OCI-LY1 (cell line): ENCODE results near the gene OR51E1.

Experiments
- H2AFZ ChIP-seq: fragments of 200-600 bp; sonication (generic), shearing (Covaris generic); 2 replicates; pipeline ENCODE4 v1.6.0; 2014; ENCODE audit warnings: antibody characterized with exemption, mild to moderate bottlenecking, low read length
- H3F3A ChIP-seq: fragments of 200-600 bp; sonication (generic), shearing (Covaris generic); 2 replicates; pipeline ENCODE4 v1.6.0; 2014; ENCODE audit warnings: mild to moderate bottlenecking, antibody characterized with exemption, low read length, moderate library complexity; ENCODE audit not compliant: insufficient read depth
- H3K27ac ChIP-seq: fragments of 200-600 bp; sonication (generic); 2 replicates; pipeline ENCODE4 v1.5.1; 2014; ENCODE audit warnings: low read length, mixed run types, mild to moderate bottlenecking, low read depth; ENCODE audit not compliant: poor library complexity, severe bottlenecking
- H3K27me3 ChIP-seq: fragments of 200-600 bp; sonication (generic); 2 replicates; pipeline ENCODE4 v1.6.0; 2014; ENCODE audit warnings: antibody characterized with exemption, mild to moderate bottlenecking, low read length, moderate library complexity; ENCODE audit not compliant: insufficient read depth
- H3K36me3 ChIP-seq: fragments of 200-600 bp; sonication (generic); 2 replicates; pipeline ENCODE4 v1.6.1; 2014; ENCODE audit warnings: mild to moderate bottlenecking, antibody characterized with exemption, low read length, moderate library complexity, mixed read lengths; ENCODE audit not compliant: insufficient read depth
- H3K4me1 ChIP-seq: fragments of 200-600 bp; sonication (generic); 2 replicates; pipeline ENCODE4 v1.5.1; 2014; ENCODE audit warnings: mild to moderate bottlenecking, low read length, moderate library complexity; ENCODE audit not compliant: insufficient read depth, severe bottlenecking
- H3K4me2 ChIP-seq: fragments of 200-600 bp; sonication (generic), shearing (Covaris generic); 2 replicates; pipeline ENCODE4 v1.6.1; 2014; ENCODE audit warnings: low read length
- H3K4me3 ChIP-seq: fragments of 200-600 bp; sonication (generic); 2 replicates; pipeline ENCODE4 v1.5.1; 2014; ENCODE audit warnings: low read length, low read depth, mild to moderate bottlenecking, mixed read lengths; ENCODE audit not compliant: poor library complexity, severe bottlenecking
- H3K79me2 ChIP-seq: fragments of 200-600 bp; shearing (Covaris generic); 2 replicates; pipeline ENCODE4 v1.6.1; 2016; ENCODE audit warnings: mixed run types, low read length, mixed read lengths; ENCODE audit not compliant: insufficient read depth
- H3K9ac ChIP-seq: fragments of 200-600 bp; sonication (generic), shearing (Covaris generic); 2 replicates; pipeline ENCODE4 v1.6.1; 2014; ENCODE audit warnings: mild to moderate bottlenecking, low read length, mixed read lengths
- H3K9me2 ChIP-seq: fragments of 200-600 bp; sonication (generic), shearing (Covaris generic); 2 replicates; pipeline ENCODE4 v1.6.1; 2014; ENCODE audit warnings: low read depth, mild to moderate bottlenecking, low read length, mixed read lengths
- H3K9me3 ChIP-seq: fragments of 200-600 bp; shearing (Covaris generic); 2 replicates; pipeline ENCODE4 v1.6.1; 2014; ENCODE audit warnings: low read length, mixed read lengths
- H4K20me1 ChIP-seq: fragments of 200-600 bp; sonication (generic), shearing (Covaris generic); 2 replicates; pipeline ENCODE4 v1.6.0; 2016; ENCODE audit warnings: mild to moderate bottlenecking, low read length; ENCODE audit not compliant: insufficient read depth
- EZH2 ChIP-seq: fragments of 200-600 bp; sonication (generic), shearing (Covaris generic); IDR thresholded peaks from 2 replicates; pipeline ENCODE4 v1.8.0; 2017; ENCODE audit warnings: borderline replicate concordance, mixed run types, mild to moderate bottlenecking, antibody characterized with exemption, low read length, moderate library complexity, mixed read lengths
- TF ChIP-seq, protein P1 (sequence below): fragments of 200-600 bp; sonication (generic), shearing (Covaris generic); IDR thresholded peaks from 2 replicates; pipeline ENCODE4 v1.5.1; 2017; ENCODE audit warnings: mild to moderate bottlenecking, antibody characterized with exemption, low read length, moderate library complexity, mixed read lengths

OR51E1 gene

DNA sequence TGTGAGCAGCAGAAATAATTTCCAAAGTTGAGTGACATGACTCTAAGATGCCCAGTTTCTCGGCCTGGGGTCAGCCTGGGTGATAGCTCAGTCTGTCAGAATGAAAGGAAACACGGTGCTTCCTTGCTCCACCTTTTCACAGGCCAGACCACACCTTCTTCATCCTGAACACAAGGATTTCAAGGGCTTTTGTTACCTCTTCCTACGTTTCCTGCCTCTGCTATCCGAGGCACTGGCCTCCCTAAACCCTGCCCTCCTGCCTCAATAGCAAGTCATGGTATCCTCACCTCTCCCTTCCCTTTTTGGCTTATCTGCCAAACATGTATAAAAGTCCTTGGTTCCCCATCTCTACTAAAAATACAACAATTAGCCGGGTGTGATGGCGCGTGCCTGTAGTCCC is 1.7 kb upstream of the OR51E1 start:
- H3K9me2 ChIP-seq: no peaks in the 10 kb centered on the region
- H3K4me2 ChIP-seq: no peak overlapping the region
- TF ChIP-seq, protein P1, sequence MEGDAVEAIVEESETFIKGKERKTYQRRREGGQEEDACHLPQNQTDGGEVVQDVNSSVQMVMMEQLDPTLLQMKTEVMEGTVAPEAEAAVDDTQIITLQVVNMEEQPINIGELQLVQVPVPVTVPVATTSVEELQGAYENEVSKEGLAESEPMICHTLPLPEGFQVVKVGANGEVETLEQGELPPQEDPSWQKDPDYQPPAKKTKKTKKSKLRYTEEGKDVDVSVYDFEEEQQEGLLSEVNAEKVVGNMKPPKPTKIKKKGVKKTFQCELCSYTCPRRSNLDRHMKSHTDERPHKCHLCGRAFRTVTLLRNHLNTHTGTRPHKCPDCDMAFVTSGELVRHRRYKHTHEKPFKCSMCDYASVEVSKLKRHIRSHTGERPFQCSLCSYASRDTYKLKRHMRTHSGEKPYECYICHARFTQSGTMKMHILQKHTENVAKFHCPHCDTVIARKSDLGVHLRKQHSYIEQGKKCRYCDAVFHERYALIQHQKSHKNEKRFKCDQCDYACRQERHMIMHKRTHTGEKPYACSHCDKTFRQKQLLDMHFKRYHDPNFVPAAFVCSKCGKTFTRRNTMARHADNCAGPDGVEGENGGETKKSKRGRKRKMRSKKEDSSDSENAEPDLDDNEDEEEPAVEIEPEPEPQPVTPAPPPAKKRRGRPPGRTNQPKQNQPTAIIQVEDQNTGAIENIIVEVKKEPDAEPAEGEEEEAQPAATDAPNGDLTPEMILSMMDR: no peak
- TF ChIP-seq EZH2: no peak
- H3K4me1 ChIP-seq: no peaks in the 10 kb centered on the region
- H4K20me1 ChIP-seq: no peaks in the 10 kb centered on the region
- no peak overlapping the region for H3K4me3 ChIP-seq
- H3K27me3 ChIP-seq: no peaks in the 10 kb centered on the region
- no peaks in the 10 kb centered on the region for H3F3A ChIP-seq
- no peaks in the 10 kb centered on the region for H3K36me3 ChIP-seq
- H3K27ac ChIP-seq: no peak overlapping the region
- H3K9ac ChIP-seq: no peak overlapping the region
- no peak overlapping the region for H2AFZ ChIP-seq
- no peaks in the 10 kb centered on the region for H3K79me2 ChIP-seq
- no peaks in the 10 kb centered on the region for H3K9me3 ChIP-seq

DNA sequence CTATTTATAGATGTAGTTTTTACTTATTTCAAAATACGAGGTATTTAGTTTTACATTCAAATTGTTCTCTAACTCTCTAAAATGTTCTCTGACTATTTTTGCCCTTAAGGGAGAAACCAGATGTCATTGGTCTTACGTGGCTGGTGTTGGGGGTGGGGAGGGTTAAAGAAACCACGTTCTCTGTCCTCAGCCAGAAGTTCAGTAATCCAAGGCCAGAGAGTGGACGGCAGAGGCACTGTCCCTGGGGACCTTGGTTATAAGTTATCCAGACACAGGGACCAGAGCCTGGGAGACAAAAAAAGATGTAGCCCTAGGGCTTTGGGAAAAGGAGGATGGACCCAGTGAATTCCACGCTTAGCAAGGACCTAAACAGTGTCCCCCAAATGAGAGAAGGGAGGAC is 706 bp upstream of the OR51E1 start:
- H3K27ac ChIP-seq: no peak overlapping the region
- no peaks in the 10 kb centered on the region for H3F3A ChIP-seq
- no peaks in the 10 kb centered on the region for H3K79me2 ChIP-seq
- no peak overlapping the region for H3K9ac ChIP-seq
- no peak overlapping the region for H2AFZ ChIP-seq
- H4K20me1 ChIP-seq: no peaks in the 10 kb centered on the region
- H3K4me2 ChIP-seq: no peak overlapping the region
- no peaks in the 10 kb centered on the region for H3K36me3 ChIP-seq
- no peaks in the 10 kb centered on the region for H3K4me1 ChIP-seq
- no peak overlapping the region for H3K4me3 ChIP-seq
- no peaks in the 10 kb centered on the region for H3K27me3 ChIP-seq
- H3K9me3 ChIP-seq: no peaks in the 10 kb centered on the region
- TF ChIP-seq, protein P1: no peak
- no peak for TF ChIP-seq EZH2
- H3K9me2 ChIP-seq: no peaks in the 10 kb centered on the region

DNA sequence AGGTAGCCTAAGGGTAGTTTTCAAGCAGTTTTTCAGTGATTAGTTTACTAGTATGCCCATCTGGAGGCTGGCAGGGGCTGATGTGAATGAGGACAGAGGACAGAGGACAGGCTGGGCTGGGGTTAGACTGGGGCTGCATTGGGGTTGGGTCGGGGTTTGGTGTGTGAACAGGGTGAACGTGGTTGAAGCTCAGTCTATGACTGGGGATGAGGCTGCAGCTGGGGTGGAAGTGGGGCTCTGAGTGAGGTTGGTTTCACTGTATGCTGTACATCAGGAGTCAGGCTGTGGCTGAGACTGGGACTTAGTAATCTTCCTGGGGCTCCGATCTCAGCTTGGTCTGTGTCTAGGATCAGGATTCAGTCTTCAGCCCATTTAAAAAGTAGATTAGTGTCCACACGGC is 451 bp downstream of the OR51E1 start:
- Histone ChIP-seq H3K9me3 (no peaks in the 10 kb centered on the region), H3K36me3 (no peaks in the 10 kb centered on the region), H3K9ac (no peak overlapping the region), H3K27ac (no peak overlapping the region), H3K27me3 (no peaks in the 10 kb centered on the region), H4K20me1 (no peaks in the 10 kb centered on the region), H3K9me2 (no peaks in the 10 kb centered on the region), H3K4me2 (no peak overlapping the region), H3K4me3 (no peak overlapping the region), H3F3A (no peaks in the 10 kb centered on the region), H3K4me1 (no peaks in the 10 kb centered on the region), H3K79me2 (no peaks in the 10 kb centered on the region), H2AFZ (no peak overlapping the region)
- TF ChIP-seq EZH2: no peak
- TF ChIP-seq, protein P1: no peak
